GM21717 (cell line): Measurements from ENCODE around the gene STYK1.

ENCODE experiments used
- ATAC-seq: cut with Tn5 transposase; IDR thresholded peaks from one replicate; pipeline ENCODE4 v1.9.1; 2021; ENCODE audit warnings: mild to moderate bottlenecking, moderate library complexity; ENCODE audit not compliant: unreplicated experiment

The STYK1 gene

GRCh38 chr12:10673659-10674384 lies at the start of gene STYK1:
TSS of gene STYK1 (minus strand) at chr12:10674052. CDS start at chr12:10634618, 39,434 bp downstream.
- ATAC-seq = peak; percentile 69

GRCh38 chr12:10722905-10723746 lies 49.3 kb upstream of the STYK1 start, which contains the start of gene YBX3:
TSS of gene YBX3 (minus strand) at chr12:10723323. CDS start at chr12:10723111, 212 bp downstream.
- ATAC-seq = peak; percentile 61

DNA sequence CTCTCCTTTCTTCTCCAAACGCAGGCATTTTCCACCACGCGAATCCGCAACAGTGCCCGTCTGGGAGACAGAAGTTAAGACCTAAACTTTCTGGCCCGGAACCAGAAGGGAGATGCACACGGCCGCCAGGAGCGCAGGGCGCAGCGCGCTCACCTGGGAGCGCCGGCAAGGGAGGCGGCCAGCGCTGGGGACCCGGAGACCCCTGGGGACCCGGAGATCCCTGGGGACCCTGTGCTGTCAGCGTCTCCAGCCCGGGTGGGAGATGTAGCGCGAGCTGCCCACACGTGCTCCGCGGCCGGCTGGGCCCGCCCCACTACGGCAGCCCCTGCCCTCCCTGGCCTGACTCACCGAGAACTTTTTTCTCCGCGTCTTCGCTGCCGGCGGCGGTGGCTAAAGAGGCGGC lies 48.7 kb upstream of the STYK1 start:
- ATAC-seq = peak; percentile 33

GRCh38 chr12:10721651-10722501 lies 48.0 kb upstream of the STYK1 start:
- ATAC-seq = peak; percentile 44

GRCh38 chr12:10720974-10721650 lies 47.3 kb upstream of the STYK1 start:
- ATAC-seq = no peak

DNA sequence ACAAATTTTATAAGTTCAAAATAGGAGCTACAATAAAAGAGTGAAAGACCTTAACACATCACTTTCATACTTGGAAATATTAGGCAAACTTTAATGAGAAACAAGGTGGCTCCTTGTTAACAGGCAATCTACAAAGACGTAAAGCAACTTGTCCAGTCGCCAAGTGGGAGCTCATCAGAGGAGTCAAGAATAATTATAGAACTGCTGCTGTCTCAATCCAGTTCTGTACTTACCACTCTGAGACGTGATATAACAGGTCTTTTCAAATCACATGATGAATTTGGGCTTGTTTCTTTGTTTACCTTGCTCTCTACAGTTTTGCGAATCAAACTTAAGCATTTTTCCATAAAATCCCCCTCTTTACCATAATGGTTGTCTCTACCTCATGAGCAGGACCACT lies 45.6 kb upstream of the STYK1 start:
- ATAC-seq = no peak

DNA sequence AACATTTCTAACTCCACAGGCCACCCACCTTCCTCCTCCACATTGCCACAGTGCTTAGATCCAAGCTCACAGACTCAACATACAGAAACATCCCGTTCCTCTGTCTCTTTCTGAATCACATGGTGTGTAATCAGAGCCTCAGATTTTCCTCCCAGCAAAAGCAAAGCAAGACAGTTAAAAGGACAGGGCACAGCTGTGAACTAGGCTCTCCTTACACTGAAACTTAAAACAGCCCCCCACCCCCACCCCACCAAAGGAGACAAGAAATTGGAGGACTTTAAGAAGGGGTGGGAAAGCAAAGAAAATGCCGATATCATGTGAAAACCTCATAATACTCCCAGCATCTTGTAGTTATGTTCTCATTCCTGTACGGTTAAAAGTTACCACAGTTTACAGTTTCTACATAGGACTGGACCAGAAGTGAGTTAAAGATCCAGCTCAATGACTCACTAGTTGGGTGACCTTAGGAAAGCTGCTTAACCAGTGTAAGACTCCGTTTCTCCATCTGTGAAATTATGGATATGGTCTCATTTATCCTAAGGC lies 44.5 kb upstream of the STYK1 start:
- no peak for ATAC-seq

DNA sequence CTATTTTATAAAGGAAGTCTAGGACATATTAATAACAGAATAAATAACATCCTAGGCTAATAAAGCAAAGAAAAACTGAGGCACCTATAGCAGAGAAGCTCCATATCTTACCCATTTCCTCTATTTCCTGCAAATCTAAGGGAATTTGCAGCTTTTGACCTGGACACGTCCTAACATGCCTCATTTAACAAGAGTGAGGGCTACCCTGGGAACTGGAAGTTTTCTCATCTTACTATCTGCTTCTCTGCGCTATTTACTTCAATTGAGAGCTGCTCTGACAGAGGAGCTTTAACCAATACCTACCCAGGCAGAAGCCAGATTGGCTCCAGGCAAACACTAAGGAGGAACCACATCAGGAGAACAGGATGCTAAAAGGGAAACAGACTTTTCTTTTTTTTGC lies 43.6 kb upstream of the STYK1 start:
- no peak for ATAC-seq

DNA sequence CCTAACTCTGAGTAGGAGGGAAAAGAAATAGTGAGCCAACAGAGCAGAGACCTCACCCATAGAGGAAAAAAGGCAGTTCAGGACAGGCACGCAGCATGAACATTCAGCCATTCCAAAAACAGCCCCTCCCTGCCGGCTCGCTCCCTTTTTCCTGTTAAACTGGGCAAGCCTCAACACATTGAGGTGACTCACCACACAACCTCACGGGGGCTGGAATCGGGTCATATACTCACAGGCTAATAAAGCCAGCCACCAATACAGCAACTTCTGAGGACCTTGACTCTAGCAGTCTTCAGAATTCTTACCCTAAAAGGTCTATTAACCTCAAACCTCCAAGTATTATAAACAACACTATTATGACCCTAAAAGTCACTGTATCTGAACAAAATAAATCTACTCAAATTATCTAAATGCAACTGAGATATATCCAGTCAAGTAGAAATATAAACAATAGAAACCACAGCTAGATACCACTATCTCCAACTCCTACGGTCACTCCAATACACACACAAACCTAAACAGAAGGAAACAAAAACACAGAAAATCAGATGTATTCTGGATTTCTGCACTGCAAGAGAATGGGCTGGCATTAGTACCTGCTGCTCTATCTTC lies 43.0 kb upstream of the STYK1 start:
- no peak for ATAC-seq

DNA sequence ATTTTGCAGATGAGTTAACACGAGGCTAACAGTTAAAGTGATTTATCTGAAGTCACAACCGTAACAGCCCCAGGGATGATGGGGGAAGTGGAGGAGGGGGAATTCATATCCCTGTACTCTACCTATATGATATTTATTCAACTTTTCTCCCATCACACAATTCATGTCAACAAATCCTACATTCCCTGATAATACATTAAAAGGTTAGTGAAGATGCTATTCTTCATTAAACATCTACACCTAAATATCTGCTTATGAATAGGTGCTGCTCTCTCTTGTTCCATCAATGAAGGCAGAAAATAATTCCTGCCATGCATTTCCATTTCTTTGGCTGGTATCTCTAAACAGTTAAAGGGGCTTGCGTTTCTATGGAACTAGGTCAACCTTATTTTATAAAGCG lies 42.4 kb upstream of the STYK1 start:
- no peak for ATAC-seq

DNA sequence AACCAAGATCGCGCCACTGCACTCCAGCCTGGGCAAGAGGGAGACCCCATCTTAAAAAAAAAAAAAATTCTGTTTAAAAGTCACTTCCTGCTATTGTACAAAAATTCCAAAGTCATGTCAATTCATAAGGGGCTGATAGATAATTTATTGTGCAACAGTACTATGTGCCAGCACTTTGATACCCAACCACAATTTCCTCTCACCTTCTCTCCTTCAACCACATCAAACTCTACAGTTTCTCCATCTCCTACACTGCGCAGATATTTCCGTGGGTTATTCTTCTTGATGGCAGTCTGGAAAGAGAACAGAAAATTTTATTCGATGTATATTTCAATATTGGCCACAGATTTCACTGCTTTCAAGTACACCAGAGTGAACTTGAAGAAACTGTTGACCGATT lies 41.6 kb upstream of the STYK1 start:
- no peak for ATAC-seq

DNA sequence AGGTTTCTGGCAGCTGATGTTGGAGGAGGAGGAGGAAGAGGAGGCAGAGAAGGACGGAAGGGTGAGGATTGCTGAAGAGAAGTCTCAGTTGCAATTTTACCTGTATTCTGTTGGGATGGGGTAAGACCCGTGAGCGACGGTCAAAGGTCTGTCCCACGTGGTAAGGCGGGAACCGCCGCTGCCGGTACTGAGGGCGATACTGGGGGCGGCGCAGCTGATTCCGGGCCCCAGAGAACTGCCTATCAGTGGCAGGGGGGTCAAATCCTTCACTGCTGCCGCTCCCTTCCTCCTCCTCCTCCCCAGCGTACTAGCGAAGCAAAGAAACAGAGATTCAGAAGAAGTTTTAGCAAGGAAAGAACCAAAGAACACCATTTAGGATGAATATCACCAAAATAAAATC lies 36.0 kb upstream of the STYK1 start:
- no peak for ATAC-seq

DNA sequence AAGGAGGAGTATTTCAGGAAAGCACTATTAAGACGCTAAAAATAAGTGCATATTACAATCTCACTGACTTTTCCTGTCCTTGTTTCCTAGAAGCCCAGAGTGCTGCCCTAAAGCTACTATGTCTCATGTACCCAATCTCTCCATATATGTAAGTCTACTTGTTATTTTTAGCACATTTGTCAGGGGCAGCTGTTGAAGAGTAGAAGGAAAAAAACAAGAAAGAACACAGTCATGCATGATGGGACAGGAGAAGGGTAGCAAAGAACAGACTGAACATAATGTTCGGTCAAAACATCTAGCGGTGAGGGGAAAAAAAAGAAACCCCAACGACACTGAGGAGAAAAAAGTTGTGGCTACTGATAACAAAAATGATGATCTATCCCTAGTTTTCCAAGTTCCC lies 35.0 kb upstream of the STYK1 start:
- no peak for ATAC-seq

- ATAC-seq = no peak
Measured at GRCh38 chr12:10705655-10706054, 31.8 kb upstream of the STYK1 start.

- no peak for ATAC-seq
Measured at GRCh38 chr12:10701843-10702242, 28.0 kb upstream of the STYK1 start.

DNA sequence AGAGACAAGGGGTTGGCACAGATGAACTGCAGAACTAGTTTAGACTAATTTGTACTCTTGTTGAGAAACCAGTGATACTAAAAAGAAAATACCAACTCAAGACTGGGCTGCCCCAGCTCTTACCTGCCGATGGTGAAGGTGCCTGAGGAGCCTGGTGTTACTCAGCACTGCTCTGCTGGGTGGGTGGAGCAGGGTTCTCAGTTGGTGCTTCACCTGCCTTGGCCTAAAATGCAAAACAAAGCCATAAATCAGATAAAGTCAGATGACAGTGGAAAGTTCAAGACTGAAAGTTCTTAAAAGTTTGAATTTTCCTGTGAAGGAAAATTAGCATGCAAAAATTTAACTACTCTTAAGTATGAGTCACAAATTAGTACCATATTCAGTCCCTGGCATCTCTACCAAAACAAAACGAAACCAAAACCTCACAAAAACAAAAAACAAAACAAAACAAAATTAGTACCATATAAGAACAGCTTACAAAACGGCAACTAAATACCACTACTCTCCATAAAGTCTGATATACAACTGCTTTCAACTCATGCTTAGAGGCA lies 27.4 kb upstream of the STYK1 start:
- no peak for ATAC-seq

- ATAC-seq = no peak
Measured at GRCh38 chr12:10700581-10700980, 26.7 kb upstream of the STYK1 start.

- no peak for ATAC-seq
Measured at GRCh38 chr12:10697862-10698261, 24.0 kb upstream of the STYK1 start.

GRCh38 chr12:10697156-10697555 lies 23.3 kb upstream of the STYK1 start:
- ATAC-seq = no peak

- no peak for ATAC-seq
Measured at GRCh38 chr12:10690906-10691305, 17.1 kb upstream of the STYK1 start.
